ENCODE measurements around the gene ZMYND19. TPM values are rescaled to one million over a fixed set of nuclear protein-coding genes. Genes with fewer than 3 reads are reported as not detected.
A peak's percentile ranks its signal among the peaks of the same experiment; 100 is the strongest.
"Not testable (repeated sequence)": the region's sequence is repeated elsewhere in the genome, so short reads cannot be mapped to it uniquely, and the experiment has no call there.

ZMYND19 gene
- total RNA-seq, 3 donors from 2014 or later: 14.2 to 18.5 (median 18.4) TPM

- Histone ChIP-seq H3K4me3 (peak overlapping the region; percentile 61), H3K36me3 (ENCODE audit: low read depth) (no peaks in the 10 kb centered on the region), H3K9me3 (no peaks in the 10 kb centered on the region), H3K4me1 (ENCODE audit: low read depth) (peaks cover 17% of the 10 kb centered on the region)
- peak; percentile 39 for ATAC-seq
- peak in 1 of 3 donors; percentile 51 for DNase-seq
- intact Hi-C loops (cut with DNase I, micrococcal nuclease): no loop called here
- no peak for TF ChIP-seq CTCF (IDR thresholded peaks at IDR 0.05)
Observed at GRCh38 chr9:137552022-137552768, 38.1 kb downstream of the ZMYND19 start.

- DNase-seq (peak; percentile 93 to 94 (median 93)), ATAC-seq (peak; percentile 85)
- Histone ChIP-seq H3K4me3 (peak within 1 kb of the TSS; percentile 61), H3K36me3 (ENCODE audit: low read depth) (no peaks in the 10 kb centered on the region), H3K9me3 (no peaks in the 10 kb centered on the region), H3K4me1 (ENCODE audit: low read depth) (peaks cover 16% of the 10 kb centered on the region)
- peak; percentile 20 for TF ChIP-seq CTCF (IDR thresholded peaks at IDR 0.05)
- intact Hi-C loops (cut with DNase I, micrococcal nuclease): no loop called here
Observed at GRCh38 chr9:137551264-137552021, 38.9 kb downstream of the ZMYND19 start, which contains the start of gene MRPL41. Gene MRPL41 (plus strand): TSS chr9:137551879. CDS start chr9:137552082, 203 bp downstream.

- H3K4me3 ChIP-seq: peak overlapping the region; percentile 38
- DNase-seq (peak in 1 of 3 donors; percentile 78), ATAC-seq (peak; percentile 3)
- H3K4me1 ChIP-seq (ENCODE audit: low read depth): peaks cover 13% of the 10 kb centered on the region
- H3K36me3 ChIP-seq (ENCODE audit: low read depth); H3K9me3 ChIP-seq; intact Hi-C loops (cut with DNase I, micrococcal nuclease): not testable (repeated sequence)
Observed at GRCh38 chr9:137550958-137551263, 39.4 kb downstream of the ZMYND19 start.

GRCh38 chr9:137550231-137550621 lies 40.1 kb downstream of the ZMYND19 start, which contains the start of gene PNPLA7:
Gene PNPLA7 (minus strand): TSS chr9:137550402. CDS start chr9:137550197, 205 bp downstream.
- no peaks in the 10 kb centered on the region for H3K36me3 ChIP-seq (ENCODE audit: low read depth)
- intact Hi-C loops (cut with DNase I, micrococcal nuclease): no loop called here
- DNase-seq (peak; percentile 92 to 94 (median 93)), ATAC-seq (peak; percentile 83)
- peaks cover 3% of the 10 kb centered on the region for H3K9me3 ChIP-seq
- TF ChIP-seq CTCF (IDR thresholded peaks at IDR 0.05): no peak
- H3K4me1 ChIP-seq (ENCODE audit: low read depth): peaks cover 13% of the 10 kb centered on the region
- H3K4me3 ChIP-seq: peak within 1 kb of the TSS; percentile 38

- Histone ChIP-seq H3K4me3 (no peak overlapping the region), H3K9me3 (peaks cover 3% of the 10 kb centered on the region), H3K36me3 (ENCODE audit: low read depth) (no peaks in the 10 kb centered on the region), H3K4me1 (ENCODE audit: low read depth) (peaks cover 13% of the 10 kb centered on the region)
- intact Hi-C loops (cut with DNase I, micrococcal nuclease): no loop called here
- DNase-seq: no peak
- TF ChIP-seq CTCF (IDR thresholded peaks at IDR 0.05): no peak
- no peak for ATAC-seq
Observed at GRCh38 chr9:137547687-137548543, 42.4 kb downstream of the ZMYND19 start.
